ENCODE results near the gene HAGH. TPM values are rescaled to one million over a fixed set of nuclear protein-coding genes. Genes with fewer than 3 reads are reported as not detected.

HAGH gene
- polyA plus RNA-seq, 1 donor (not counting 4 experiments of a cell fraction or from before 2014, with no cell fraction given), result 17.7 TPM

- H3K9me3 ChIP-seq (ENCODE audit: control insufficient read depth, low read depth, low read length), result no peaks in the 10 kb centered on the region
- H2AFZ ChIP-seq (ENCODE audit: control insufficient read depth, low read length), result no peak overlapping the region
- TF ChIP-seq CTCF (optimal IDR thresholded peaks at IDR 0.05 in 1 of 3, IDR thresholded peaks at IDR 0.05 in 1 of 3, conservative IDR thresholded peaks at IDR 0.05 in 1 of 3; ENCODE audit: extremely low read depth in 1 of 3, insufficient read depth in 2 of 3, low read length in 3 of 3), result peak; percentile 37 to 87 (median 60)
- TF ChIP-seq EZH2 (IDR thresholded peaks at IDR 0.05; ENCODE audit: low read length), result no peak
- no peak for DNase-seq (ENCODE audit: low read depth, low spot score)
- no peak overlapping the region for H3K9ac ChIP-seq (ENCODE audit: control insufficient read depth, extremely low read depth, insufficient read depth, low read length)
- H3K4me2 ChIP-seq (ENCODE audit: control insufficient read depth, extremely low read depth, insufficient read depth, low read depth, low read length), result no peak overlapping the region
- H3K79me2 ChIP-seq (ENCODE audit: control insufficient read depth, insufficient read depth, low read length), result no peaks in the 10 kb centered on the region
- no peak overlapping the region for H3K4me3 ChIP-seq (ENCODE audit: control insufficient read depth in 2 of 3, extremely low read depth in 1 of 3, insufficient read depth in 2 of 3, low read depth in 1 of 3, low read length in 3 of 3)
- no peaks in the 10 kb centered on the region for H4K20me1 ChIP-seq (ENCODE audit: control insufficient read depth, extremely low read depth, insufficient read depth, low read length)
- dilution Hi-C loops (cut with MboI; ENCODE audit: extremely low pct_ligation_motif_present, low sequenced_read_pairs), result no loop called here
- no peaks in the 10 kb centered on the region for H3K9me1 ChIP-seq (ENCODE audit: control insufficient read depth, extremely low read depth, insufficient read depth, low read length)
- H3K27me3 ChIP-seq (ENCODE audit: control insufficient read depth, extremely low read depth, insufficient read depth, low read length), result no peaks in the 10 kb centered on the region
- no peak overlapping the region for H3K27ac ChIP-seq (ENCODE audit: control insufficient read depth, insufficient read depth, low read length)
- no peak for FAIRE-seq
- peaks cover 17 to 34% of the 10 kb centered on the region in 2 experiments for H3K36me3 ChIP-seq (ENCODE audit: control insufficient read depth in 2 of 2, extremely low read depth in 1 of 2, insufficient read depth in 2 of 2, low read length in 2 of 2)
- H3K4me1 ChIP-seq (ENCODE audit: control insufficient read depth, extremely low read depth, insufficient read depth, low read length), result peaks cover 3% of the 10 kb centered on the region
Measured at GRCh38 chr16:1763521-1764511, 62.8 kb downstream of the HAGH start.

- peaks cover 3% of the 10 kb centered on the region for H3K4me1 ChIP-seq (ENCODE audit: control insufficient read depth, extremely low read depth, insufficient read depth, low read length)
- H3K79me2 ChIP-seq (ENCODE audit: control insufficient read depth, insufficient read depth, low read length), result no peaks in the 10 kb centered on the region
- H4K20me1 ChIP-seq (ENCODE audit: control insufficient read depth, extremely low read depth, insufficient read depth, low read length), result no peaks in the 10 kb centered on the region
- no peaks in the 10 kb centered on the region for H3K9me3 ChIP-seq (ENCODE audit: control insufficient read depth, low read depth, low read length)
- H3K36me3 ChIP-seq (ENCODE audit: control insufficient read depth in 2 of 2, extremely low read depth in 1 of 2, insufficient read depth in 2 of 2, low read length in 2 of 2), result peaks cover 17 to 34% of the 10 kb centered on the region in 2 experiments
- H3K9ac ChIP-seq (ENCODE audit: control insufficient read depth, extremely low read depth, insufficient read depth, low read length), result no peak overlapping the region
- TF ChIP-seq CTCF (optimal IDR thresholded peaks at IDR 0.05 in 1 of 3, IDR thresholded peaks at IDR 0.05 in 1 of 3, conservative IDR thresholded peaks at IDR 0.05 in 1 of 3; ENCODE audit: extremely low read depth in 1 of 3, insufficient read depth in 2 of 3, low read length in 3 of 3) (no peak), EZH2 (IDR thresholded peaks at IDR 0.05; ENCODE audit: low read length) (no peak)
- no peak overlapping the region for H3K4me3 ChIP-seq (ENCODE audit: control insufficient read depth in 2 of 3, extremely low read depth in 1 of 3, insufficient read depth in 2 of 3, low read depth in 1 of 3, low read length in 3 of 3)
- no peak overlapping the region for H3K4me2 ChIP-seq (ENCODE audit: control insufficient read depth, extremely low read depth, insufficient read depth, low read depth, low read length)
- no peak overlapping the region for H3K27ac ChIP-seq (ENCODE audit: control insufficient read depth, insufficient read depth, low read length)
- dilution Hi-C loops (cut with MboI; ENCODE audit: extremely low pct_ligation_motif_present, low sequenced_read_pairs), result no loop called here
- no peaks in the 10 kb centered on the region for H3K9me1 ChIP-seq (ENCODE audit: control insufficient read depth, extremely low read depth, insufficient read depth, low read length)
- no peak for FAIRE-seq
- no peak overlapping the region for H2AFZ ChIP-seq (ENCODE audit: control insufficient read depth, low read length)
- H3K27me3 ChIP-seq (ENCODE audit: control insufficient read depth, extremely low read depth, insufficient read depth, low read length), result no peaks in the 10 kb centered on the region
- DNase-seq (ENCODE audit: low read depth, low spot score), result no peak
Measured at GRCh38 chr16:1762879-1763520, 63.6 kb downstream of the HAGH start.
